Epithelial cell of umbilical artery (primary cell): ENCODE data around the gene ADK. TPM values are rescaled to one million over a fixed set of nuclear protein-coding genes. Genes with fewer than 3 reads are reported as not detected.

ENCODE experiments used
- total RNA-seq: library from RNA; depleted of rRNA; stranded (reverse); fragments of >200 nt; gene quantifications from 2 replicates; pipeline ENCODE4 v1.2.3, GENCODE V29; 2014

Gene ADK
- 46.2 and 53.9 TPM in 2 replicates for total RNA-seq

DNA sequence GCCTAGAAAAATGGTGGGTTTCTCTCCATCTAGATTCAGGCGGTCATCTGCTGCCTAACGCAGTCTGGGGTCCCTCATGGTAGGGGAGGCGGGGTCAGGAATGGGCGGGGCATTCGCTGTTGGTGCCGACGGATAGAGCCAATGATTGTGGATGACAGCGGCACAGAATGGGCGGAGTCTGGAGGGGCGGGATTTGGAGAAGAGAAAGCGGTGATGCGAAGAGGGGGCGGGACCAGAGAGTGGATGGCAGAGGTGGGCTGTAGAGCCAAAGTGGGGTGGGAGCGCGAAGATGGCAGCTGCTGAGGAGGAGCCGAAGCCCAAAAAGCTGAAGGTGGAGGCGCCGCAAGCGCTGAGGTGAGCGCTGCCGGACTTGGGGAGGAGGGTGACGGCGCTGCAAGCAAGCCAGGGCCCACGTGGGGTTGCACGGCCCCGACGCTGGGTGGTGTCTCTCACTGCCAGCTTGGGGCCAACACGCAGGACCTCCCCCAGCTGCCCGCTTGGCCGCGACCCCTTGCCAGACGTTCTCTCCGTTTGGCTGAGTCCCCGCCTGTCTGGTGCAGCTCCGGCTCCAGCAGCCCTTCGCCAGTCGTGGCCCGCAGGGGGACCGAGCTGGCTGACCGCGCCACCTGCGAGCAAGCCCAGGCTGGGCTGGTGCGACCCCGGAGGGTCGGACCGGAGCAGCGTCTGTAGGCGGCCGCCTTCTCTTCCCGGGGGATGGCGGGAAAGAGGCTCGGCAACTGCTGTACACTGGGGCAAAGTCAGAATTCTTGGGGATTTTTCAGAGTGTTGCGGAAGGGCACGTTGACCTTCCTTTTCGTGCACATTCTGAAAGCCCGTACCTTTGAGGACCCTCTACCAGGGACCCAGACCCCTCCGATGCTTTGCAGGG is at the start of gene ADK:
TSS of gene ADK (plus strand) at position 232 of the 889 bp plus-strand sequence. CDS start at position 290, 58 bp downstream.

DNA sequence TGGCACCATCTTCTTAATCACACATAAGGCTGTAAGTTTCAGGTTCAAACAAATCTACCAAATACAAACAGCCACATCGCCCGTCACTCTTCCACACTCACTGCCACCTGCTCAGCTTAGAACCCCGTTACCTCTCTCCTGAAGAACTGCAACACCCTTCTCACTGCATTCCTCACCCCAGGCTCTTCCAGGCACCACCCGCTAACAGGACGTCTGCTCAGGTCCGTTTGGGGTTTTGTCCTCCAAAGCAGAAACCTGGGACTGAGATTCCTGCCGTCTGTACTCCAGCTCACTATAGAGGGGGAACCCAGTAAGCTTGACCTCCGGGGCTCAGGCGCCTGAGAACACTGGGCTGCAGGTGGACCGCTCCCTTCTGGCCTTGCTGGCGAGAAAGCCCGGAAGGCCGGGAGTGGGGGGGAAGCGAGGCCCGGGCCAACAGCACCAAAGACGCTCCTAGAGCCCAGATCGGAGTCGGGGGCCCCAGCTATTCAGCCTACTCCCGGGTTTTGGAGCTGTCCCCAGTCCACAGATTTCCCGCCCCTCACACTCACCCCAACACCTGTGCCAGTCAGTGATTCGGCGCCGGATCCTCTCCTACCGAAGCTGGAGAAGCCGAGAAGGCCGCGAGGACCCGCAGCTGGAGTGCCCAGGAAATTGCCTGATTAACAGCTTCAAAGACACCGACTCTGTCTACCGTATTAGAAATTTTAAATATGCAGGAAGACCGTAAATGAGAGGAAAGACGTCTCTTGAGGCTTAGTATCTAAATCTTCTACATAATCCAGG is 624 bp upstream of the ADK start, which contains the start of gene AP3M1:
TSS of gene AP3M1 (minus strand) at position 625 of the 786 bp plus-strand sequence. CDS start 12,449 bp downstream, outside the sequence.

Other genes with a start within 250 kb of the ADK start
- gene PLAU, start 240.1 kb upstream of the ADK start, total RNA-seq, result 26.6 and 48.6 TPM in 2 replicates
- 128 and 186 TPM in 2 replicates for gene VCL, start 153.1 kb upstream of the ADK start, total RNA-seq
- 31.2 and 43.6 TPM in 2 replicates for gene AP3M1, start 393 bp upstream of the ADK start, total RNA-seq